Measurements from ENCODE around the gene TRIM36.

Gene TRIM36, protein sequence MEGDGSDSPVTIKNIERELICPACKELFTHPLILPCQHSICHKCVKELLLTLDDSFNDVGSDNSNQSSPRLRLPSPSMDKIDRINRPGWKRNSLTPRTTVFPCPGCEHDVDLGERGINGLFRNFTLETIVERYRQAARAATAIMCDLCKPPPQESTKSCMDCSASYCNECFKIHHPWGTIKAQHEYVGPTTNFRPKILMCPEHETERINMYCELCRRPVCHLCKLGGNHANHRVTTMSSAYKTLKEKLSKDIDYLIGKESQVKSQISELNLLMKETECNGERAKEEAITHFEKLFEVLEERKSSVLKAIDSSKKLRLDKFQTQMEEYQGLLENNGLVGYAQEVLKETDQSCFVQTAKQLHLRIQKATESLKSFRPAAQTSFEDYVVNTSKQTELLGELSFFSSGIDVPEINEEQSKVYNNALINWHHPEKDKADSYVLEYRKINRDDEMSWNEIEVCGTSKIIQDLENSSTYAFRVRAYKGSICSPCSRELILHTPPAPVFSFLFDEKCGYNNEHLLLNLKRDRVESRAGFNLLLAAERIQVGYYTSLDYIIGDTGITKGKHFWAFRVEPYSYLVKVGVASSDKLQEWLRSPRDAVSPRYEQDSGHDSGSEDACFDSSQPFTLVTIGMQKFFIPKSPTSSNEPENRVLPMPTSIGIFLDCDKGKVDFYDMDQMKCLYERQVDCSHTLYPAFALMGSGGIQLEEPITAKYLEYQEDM

DNA sequence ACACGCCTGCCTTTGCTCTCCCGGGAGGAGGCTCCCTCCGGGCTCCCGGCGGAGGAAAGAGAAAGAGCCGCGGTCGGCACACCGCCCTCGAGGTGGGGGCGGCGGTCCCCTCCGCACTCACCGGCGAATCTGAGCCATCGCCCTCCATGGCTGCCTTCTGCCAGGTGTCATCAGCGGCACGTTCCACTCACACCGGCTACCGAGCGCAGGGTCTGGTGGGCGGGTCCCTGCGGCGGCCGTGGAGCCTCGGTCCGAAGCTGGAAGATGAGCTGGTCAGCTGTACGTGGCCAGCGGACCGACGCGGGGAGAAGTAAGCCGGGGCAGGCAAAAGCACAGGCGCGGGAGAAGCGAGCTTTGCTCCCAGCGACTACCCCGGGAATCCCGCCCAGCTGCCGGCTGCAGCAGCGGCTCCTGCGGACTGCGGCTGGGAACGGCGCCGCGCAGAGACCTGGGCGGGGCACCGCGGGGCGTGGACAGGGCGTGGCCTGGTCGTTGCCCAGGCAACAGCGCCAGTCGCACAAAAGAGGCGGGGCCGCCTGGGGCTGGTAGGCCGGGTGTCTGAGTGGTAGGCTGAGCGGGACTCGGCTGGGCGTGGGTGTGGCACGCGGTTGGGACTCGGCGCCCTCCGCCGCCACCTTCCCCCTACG is at the start of gene TRIM36:
TRIM36 (minus strand) TSS at position 422 of the 647 bp plus-strand sequence; CDS start at position 148, 274 bp downstream.
- peak; percentile 90 for DNase-seq

DNA sequence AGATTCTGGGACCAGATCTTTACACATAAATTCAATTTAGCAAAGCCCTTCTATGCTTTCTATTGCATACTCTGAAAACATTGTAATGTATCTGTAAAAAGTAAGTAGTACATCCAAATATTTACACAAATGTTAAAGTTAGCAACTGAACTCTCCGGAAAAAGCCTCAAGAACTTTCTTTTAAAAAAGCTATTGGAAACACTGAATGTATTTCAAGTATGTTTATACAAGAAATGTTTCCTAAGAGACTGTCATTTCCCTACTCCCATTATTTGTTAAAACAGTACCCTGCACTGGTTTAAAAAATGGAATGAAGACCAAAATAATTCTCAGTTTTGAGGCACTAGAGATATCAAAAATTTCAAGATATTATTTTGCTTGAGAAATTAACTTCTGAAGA is 44.8 kb upstream of the TRIM36 start:
- DNase-seq: no peak

DNA sequence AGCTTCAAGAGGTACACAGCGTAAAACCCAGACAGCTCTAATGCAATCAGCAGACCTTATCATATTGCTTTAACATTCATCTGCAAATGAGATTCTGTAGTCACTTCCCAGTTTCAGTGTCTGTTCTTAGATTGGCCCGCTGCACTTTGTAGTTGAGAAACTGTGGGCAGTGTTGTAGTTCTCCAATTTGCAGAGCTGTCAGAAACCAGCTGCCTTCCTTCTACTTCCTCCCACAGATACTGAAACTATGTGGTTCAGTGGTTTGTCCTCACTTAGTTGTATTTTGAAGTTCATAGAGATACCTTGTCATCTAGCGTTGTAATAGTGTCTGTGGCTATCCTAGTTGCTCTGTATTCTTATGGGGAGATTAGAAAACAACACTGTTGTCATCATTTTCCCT is 39.6 kb upstream of the TRIM36 start:
- no peak for DNase-seq

DNA sequence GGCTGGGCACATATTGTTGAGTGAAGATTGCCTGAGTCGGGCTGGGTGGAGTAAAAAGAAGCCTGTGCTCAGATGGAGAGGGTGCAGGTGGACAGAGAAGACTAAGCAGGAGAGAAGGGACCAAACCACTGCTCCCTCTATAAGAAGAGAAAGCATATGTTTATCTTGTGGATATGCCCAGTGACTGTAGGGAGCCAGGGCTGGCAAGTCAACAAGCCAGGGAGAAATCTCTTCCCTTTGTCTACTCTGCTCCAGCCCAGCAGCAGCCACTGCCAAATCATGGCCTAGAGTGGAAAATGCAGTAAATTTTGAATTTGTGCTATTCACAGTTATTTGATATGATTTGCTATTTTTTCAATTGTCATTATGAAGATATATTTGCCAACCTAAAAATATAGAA is 33.2 kb upstream of the TRIM36 start:
- no peak for DNase-seq

- no peak for DNase-seq
These were observed 26.5 kb upstream of the TRIM36 start for GRCh38 chr5:115196161-115196560.

GRCh38 chr5:115194676-115195075 is 25.0 kb upstream of the TRIM36 start:
- DNase-seq: no peak

- no peak for DNase-seq
These were observed 23.6 kb upstream of the TRIM36 start for GRCh38 chr5:115193295-115193694.

- DNase-seq: no peak
These were observed 22.4 kb upstream of the TRIM36 start for GRCh38 chr5:115192098-115192497.

- no peak for DNase-seq
These were observed 21.8 kb upstream of the TRIM36 start for GRCh38 chr5:115191474-115192031.

- DNase-seq: no peak
These were observed 20.7 kb upstream of the TRIM36 start for GRCh38 chr5:115190388-115190787.

DNA sequence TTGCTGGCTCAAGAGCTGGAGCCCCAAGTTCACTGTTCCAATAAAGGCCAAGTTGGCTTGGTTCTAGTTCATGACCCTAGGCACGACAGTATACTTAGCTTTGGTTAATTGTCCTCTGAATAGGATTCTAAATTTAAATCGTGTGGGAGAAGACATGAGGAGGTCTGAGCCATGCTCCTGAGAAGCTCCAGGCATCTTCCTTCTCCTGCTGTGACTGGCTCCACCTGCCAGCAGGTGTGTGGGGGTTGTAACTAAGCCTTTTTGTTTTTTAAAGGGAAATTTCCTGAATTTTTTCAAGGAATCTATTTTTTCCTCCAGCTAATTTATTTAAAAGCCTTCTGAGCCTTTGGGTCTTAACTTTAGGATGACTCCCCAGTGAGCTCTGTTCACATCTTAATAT is 20.2 kb upstream of the TRIM36 start:
- DNase-seq: no peak

DNA sequence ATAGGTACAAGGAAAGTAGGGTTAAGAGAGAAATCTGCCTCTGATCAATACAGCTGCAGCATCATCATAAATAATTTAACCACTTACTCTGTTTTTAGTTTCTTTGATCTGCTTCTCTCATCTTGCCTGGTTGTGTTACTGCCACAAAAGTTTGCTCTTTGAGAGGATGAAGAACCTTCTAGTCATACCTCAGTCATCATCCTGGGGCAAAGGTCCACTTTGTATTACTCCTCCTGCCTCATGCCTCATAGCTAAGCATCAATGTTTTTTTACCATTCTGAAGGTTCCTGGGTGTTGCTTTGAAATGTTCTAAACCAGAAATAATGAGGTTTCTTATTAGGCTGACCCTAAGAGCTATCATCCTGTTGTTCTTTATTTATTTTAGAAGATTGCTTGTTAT is 17.1 kb upstream of the TRIM36 start:
- no peak for DNase-seq

GRCh38 chr5:115184770-115185169 is 15.1 kb upstream of the TRIM36 start:
- DNase-seq: no peak

- DNase-seq: no peak
These were observed 12.0 kb upstream of the TRIM36 start for GRCh38 chr5:115181757-115182156.

DNA sequence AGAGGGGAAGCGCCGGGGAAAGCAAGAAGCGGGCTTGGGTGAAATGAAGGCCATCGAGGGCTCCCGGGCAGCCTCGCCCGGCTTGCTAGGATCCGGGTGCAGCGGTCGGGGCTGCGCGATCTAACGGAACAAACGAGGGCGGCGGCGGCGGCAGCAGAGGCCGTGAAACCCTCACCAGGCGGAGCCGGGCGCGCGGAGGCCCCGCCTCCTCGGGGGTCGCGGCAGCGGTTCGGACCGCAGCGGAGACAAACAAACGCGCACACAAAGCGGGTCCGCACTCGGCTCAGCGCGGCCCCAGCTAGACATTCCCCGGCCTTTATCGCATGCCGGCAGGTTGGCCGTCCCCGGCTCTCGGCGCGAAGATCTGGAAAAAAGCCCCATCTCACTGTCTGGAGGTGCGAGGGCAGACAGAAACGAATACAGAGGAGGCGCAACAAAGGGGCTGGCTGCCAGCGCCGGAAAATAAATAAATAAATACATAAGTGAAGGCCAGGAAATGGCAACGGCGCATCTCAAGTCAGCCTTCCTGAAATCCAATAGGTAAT is 10.5 kb upstream of the TRIM36 start:
- no peak for DNase-seq

DNA sequence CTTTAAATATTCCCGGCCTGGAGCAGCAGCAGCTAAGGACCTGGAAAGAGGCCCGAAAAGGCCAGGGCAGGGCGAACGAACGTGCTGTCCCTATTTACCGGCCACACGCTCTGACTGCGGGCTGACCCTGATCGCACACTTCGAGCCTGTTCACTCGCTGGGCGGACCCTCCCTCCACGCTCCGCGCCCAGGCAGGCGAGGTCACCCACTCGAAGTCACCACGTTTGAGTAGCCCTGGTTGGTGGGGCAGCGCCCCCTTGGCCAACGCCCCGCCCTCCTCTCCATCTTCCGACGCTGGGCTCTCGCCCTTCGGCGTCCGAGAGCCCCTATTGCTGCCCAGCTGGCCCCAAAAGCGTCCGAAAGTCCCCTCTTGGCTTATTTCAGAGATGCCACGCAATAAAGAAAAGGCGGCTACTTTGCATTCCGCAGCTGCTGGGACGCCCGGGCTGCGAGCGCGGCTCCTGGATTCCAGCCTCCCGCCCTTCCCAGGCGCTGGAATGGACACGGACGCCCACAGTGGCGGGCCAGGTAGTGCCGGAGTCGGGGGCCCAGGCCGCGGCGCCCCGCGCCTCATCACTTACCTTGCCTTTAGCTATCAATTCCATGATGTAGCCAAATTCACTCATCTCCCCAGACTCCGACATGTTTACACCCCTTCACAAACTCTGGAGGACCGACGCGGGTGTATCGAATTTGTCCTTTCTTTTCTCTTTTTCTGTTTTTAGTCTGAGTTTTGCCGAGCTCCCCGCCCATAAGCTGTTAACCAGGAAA is 9.9 kb upstream of the TRIM36 start:
- no peak for DNase-seq

DNA sequence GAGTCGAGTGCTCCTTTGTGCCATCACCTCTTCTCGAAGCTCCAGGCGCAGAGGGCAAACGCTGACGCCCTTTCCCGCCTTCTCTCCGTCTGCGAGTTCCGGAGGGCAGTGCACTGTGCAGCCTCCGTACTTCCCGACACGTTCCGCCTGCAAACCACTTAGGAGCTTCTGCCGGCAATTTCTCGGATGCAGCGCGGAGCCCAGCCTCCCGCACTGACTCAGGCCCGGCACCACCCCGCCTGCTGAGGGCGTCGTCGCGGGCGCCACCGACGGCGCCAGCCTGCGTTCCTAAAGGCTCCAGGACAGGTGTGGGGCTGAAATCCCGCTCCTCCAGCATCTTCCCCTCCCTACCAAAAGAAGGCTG is 9.3 kb upstream of the TRIM36 start:
- no peak for DNase-seq

- DNase-seq: no peak
These were observed 1.3 kb upstream of the TRIM36 start for GRCh38 chr5:115170929-115171510.

GRCh38 chr5:115170134-115170928 is 623 bp upstream of the TRIM36 start:
- no peak for DNase-seq

GRCh38 chr5:115168829-115169486 is 750 bp downstream of the TRIM36 start:
- no peak for DNase-seq
